Right lobe of liver (tissue), 6 donors: ENCODE results near the gene PCGF1. TPM values are rescaled to one million over a fixed set of nuclear protein-coding genes. Genes with fewer than 3 reads are reported as not detected.
"Not testable (repeated sequence)": the region's sequence is repeated elsewhere in the genome, so short reads cannot be mapped to it uniquely, and the experiment has no call there.

Experiments
- ATAC-seq, 4 donors: fragments of 200-7000 bp; cut with Tn5 transposase; one replicate each; pipeline ENCODE4 v1.9.1; 2020; ENCODE audit warnings: mild to moderate bottlenecking in 4 of 4, moderate library complexity in 4 of 4
- DNase-seq, 3 donors: peaks; one replicate each; pipeline ENCODE4 v3.0.0-alpha.2; 2020
- H3K27ac ChIP-seq, 3 donors: fragments of 200-600 bp; one replicate each; pipeline ENCODE4 v1.8.0; 2022
- H3K27me3 ChIP-seq, 2 donors: fragments of 200-600 bp; one replicate each; pipeline ENCODE4 v1.8.0; 2022
- H3K36me3 ChIP-seq, 4 donors: fragments of 200-600 bp; sonication (generic) in 1 of 4; one replicate each; pipeline versions ENCODE4 v1.5.1 to v1.8.0; 2017 to 2022; ENCODE audit warnings: control low read depth in 1 of 4
- H3K4me1 ChIP-seq, 4 donors: fragments of 200-600 bp; sonication (generic) in 1 of 4; one replicate each; pipeline versions ENCODE4 v1.5.1 to v1.8.0; 2017 to 2022; ENCODE audit warnings: control low read depth in 1 of 4
- H3K4me3 ChIP-seq, 3 donors: fragments of 200-600 bp; one replicate each; pipeline ENCODE4 v1.8.0; 2022
- H3K9me3 ChIP-seq, 4 donors: fragments of 200-600 bp; sonication (generic) in 1 of 4; one replicate each; pipeline versions ENCODE4 v1.5.1 to v1.8.0; 2017 to 2022; ENCODE audit warnings: control low read depth in 1 of 4
- POLR2A ChIP-seq: fragments of 450-650 bp; IDR thresholded peaks from one replicate; pipeline ENCODE4 v1.6.1; 2017; ENCODE audit warnings: antibody characterized with exemption, mild to moderate bottlenecking
- WGBS: methylation state at CpG from one replicate; pipeline ENCODE4 v1.1.6; 2018; ENCODE audit warnings: low coverage, low lambda C conversion rate; ENCODE audit not compliant: insufficient coverage; ENCODE audit errors: missing lambda C conversion rate; 5-methylcytosine and 5-hydroxymethylcytosine counted together
- intact Hi-C, 2 donors: fragments of 100-400 bp; cut with DNase I; formaldehyde crosslinking; loops; one replicate each; pipeline versions ENCODE4 v1.11.2 to v1.14.1; 2022
- total RNA-seq, 6 experiments: library from RNA; depleted of rRNA in 2 of 6; stranded (reverse); fragments of >200 nt in 2 of 6; fragmentation: NEBNext Ultra II Directional in 3 of 6; extraction: Animal tissue kit (Norgen Biotek cat#: 25700) in 3 of 6; gene quantifications; one replicate each; pipeline versions ENCODE4 v1.1.0 to v1.2.4, GENCODE V29; 2016 to 2023
- TF ChIP-seq, protein P1 (sequence below), 4 donors: fragments of 200-600 bp in 3 of 4; fragments of 450-650 bp in 1 of 4; IDR thresholded peaks; one replicate each; pipeline versions ENCODE4 v1.5.1 to v1.8.0; 2016 to 2022; ENCODE audit warnings: antibody characterized with exemption in 4 of 4, mild to moderate bottlenecking in 2 of 4
- donor health status: DM: no; HTN: yes; CAD: no.
- donor health status: DM: no; HTN: no; CAD: no.
- donor health status: DM: no; HTN: no; CAD: no.
- donor health status: DM: no; HTN: yes; CAD: no.
- donor health status: DM: no; HTN: yes; CAD: no.

The PCGF1 gene
- total RNA-seq, 6 experiments from 2014 or later = 9.6 to 17.5 (median 13.3) TPM

DNA sequence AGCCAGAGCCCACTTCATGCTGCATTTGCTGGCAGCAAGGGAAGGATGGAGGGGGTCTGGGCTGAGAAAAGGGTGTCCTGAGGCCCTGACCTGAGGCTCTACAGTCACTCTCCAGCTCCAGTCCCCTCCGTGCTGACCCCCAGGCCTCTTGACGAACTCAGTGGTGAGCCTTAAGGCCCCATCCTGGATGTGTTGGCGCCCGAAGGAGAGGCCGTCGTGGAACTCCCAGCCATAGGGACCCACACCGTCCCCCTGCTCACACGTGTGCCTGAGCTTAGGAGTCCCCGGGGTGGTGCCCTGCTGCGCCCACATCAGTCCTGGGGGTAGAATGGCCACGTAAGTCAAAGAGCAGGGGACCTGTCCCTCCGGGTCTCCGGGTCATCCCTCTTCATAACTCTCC is 43.1 kb downstream of the PCGF1 start:
- Histone ChIP-seq H3K4me3 (peak overlapping the region; percentile 99), H3K9me3 (no peaks in the 10 kb centered on the region), H3K27ac (peak overlapping the region; percentile 72 to 80 (median 76)), H3K36me3 (peaks cover 0 to 11% (median 0%) of the 10 kb centered on the region in 4 donors), H3K27me3 (no peaks in the 10 kb centered on the region), H3K4me1 (peaks cover 0 to 13% (median 0%) of the 10 kb centered on the region in 4 donors)
- no peak for TF ChIP-seq POLR2A
- TF ChIP-seq, protein P1, sequence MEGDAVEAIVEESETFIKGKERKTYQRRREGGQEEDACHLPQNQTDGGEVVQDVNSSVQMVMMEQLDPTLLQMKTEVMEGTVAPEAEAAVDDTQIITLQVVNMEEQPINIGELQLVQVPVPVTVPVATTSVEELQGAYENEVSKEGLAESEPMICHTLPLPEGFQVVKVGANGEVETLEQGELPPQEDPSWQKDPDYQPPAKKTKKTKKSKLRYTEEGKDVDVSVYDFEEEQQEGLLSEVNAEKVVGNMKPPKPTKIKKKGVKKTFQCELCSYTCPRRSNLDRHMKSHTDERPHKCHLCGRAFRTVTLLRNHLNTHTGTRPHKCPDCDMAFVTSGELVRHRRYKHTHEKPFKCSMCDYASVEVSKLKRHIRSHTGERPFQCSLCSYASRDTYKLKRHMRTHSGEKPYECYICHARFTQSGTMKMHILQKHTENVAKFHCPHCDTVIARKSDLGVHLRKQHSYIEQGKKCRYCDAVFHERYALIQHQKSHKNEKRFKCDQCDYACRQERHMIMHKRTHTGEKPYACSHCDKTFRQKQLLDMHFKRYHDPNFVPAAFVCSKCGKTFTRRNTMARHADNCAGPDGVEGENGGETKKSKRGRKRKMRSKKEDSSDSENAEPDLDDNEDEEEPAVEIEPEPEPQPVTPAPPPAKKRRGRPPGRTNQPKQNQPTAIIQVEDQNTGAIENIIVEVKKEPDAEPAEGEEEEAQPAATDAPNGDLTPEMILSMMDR (IDR thresholded peaks at IDR 0.05) = no peak
- WGBS = 0% methylated on average over 1 of the region's 13 CpGs
- DNase-seq (no peak), ATAC-seq (peak in 2 of 4 donors; percentile 0 to 2)
- intact Hi-C loops = no loop called here

DNA sequence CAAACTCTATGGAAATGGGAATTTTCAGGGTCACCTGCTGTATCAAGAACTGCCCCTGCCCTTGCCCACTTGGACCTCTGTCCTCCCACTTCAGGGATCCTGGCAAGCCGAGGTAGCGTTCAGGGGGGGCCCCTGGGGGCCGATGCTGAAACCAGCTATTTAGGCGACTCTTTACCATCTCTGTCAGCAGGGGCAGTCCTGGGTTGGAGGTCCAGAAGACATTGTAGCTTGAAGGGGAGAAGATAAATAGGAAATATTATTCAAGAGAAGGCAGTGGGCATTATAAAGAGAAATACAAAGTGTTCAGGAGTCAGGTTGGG is 44.7 kb downstream of the PCGF1 start:
- H3K36me3 ChIP-seq = peaks cover 0 to 11% (median 0%) of the 10 kb centered on the region in 4 donors
- H3K27me3 ChIP-seq = no peaks in the 10 kb centered on the region
- no peak for ATAC-seq
- peaks cover 0 to 19% (median 0%) of the 10 kb centered on the region in 4 donors for H3K4me1 ChIP-seq
- TF ChIP-seq, protein P1 (IDR thresholded peaks at IDR 0.05) = no peak
- no peak for TF ChIP-seq POLR2A
- intact Hi-C loops = no loop called here
- no peak for DNase-seq
- H3K9me3 ChIP-seq = no peaks in the 10 kb centered on the region
- H3K27ac ChIP-seq = no peak overlapping the region
- H3K4me3 ChIP-seq = no peak overlapping the region
- 93% methylated on average over 4 of the region's 4 CpGs for WGBS

DNA sequence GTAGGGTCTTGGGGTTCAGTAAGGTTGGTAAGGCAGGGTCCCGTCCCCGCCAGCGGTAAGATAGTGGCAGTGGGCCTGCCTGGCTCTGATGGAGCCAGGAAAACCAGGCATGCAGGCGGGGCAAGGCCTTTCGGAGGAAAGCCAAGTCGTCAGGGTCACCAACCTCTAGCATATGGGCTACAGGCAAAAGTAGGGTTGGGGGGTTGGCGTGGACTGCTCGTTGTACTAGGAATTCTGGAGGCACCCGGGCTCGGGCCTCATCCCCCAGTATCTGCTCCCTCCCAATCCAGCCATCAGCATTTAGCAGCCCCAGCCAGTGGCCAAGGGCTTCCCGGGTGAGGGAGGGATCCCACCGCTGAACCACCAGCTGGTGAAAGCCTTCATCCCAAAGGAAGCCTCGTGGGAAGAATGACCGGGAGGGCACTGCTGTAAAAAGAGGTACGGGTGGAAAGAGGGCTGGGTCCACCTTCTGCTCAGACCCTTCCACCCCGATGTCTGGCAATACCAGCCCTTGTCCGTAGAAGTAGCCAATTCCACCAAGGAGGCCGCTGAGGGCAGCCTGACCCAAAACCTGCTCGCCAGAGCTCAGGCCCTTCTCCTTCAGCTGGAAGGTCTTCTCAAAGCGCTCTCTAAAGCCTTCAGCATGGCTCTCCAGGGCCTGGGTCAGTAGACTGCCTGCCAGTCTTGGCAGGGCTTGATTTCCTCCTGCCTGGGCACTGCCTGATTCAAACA is 45.3 kb downstream of the PCGF1 start:
- H3K9me3 ChIP-seq = no peaks in the 10 kb centered on the region
- peaks cover 0 to 11% (median 0%) of the 10 kb centered on the region in 4 donors for H3K36me3 ChIP-seq
- ATAC-seq (no peak), DNase-seq (no peak)
- H3K4me3 ChIP-seq = no peak overlapping the region
- no peaks in the 10 kb centered on the region for H3K27me3 ChIP-seq
- peaks cover 0 to 19% (median 0%) of the 10 kb centered on the region in 4 donors for H3K4me1 ChIP-seq
- TF ChIP-seq POLR2A = no peak
- TF ChIP-seq, protein P1 (IDR thresholded peaks at IDR 0.05) = no peak
- intact Hi-C loops = no loop called here
- 100% methylated on average over 2 of the region's 20 CpGs for WGBS
- H3K27ac ChIP-seq = no peak overlapping the region

DNA sequence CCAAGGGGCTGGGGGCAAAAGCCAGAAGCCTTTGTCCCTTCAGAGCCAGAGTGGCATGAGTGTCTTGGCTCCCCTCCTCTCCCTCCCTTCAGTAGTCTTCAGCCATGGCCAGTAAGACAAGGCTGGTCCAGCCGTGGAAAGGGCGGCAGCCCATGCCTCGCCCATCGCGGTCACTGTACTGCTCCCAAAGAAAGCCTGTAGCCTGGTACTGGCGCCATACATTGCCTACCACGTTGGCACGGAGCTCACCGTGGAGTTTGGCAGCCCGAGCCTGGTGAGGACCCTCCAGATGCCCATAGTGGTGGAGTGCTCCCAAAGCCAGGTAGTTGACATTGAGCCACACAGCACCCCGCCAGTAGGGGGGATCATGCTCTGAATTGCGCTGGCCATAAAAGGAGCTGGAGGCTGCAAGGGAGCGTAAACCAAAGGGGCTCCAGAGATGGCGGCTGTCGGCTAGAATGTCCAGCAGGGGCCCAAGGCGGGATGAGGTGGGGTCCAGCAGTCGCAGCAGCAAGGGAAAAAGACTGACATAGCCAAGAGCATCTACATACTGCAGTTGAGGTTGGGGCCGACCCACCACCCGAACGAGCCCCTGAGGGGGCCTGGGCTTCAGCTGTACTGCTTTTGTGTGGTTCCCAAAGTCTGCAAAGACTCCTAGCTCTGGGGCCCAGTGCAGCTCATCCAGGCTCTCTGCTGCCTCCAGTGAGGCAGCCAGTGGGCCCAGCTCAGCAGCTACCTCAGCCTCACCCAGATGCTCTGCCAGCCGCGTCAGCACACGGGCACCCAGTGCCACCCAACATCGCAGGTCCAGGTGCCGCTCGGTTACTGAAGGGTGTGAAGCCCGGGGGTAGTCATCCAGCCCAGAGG is 46.1 kb downstream of the PCGF1 start:
- Histone ChIP-seq H3K9me3 (no peaks in the 10 kb centered on the region), H3K4me3 (no peak overlapping the region), H3K27ac (no peak overlapping the region), H3K36me3 (peaks cover 0 to 11% (median 0%) of the 10 kb centered on the region in 4 donors), H3K27me3 (no peaks in the 10 kb centered on the region), H3K4me1 (peaks cover 0 to 25% (median 4%) of the 10 kb centered on the region in 4 donors)
- ATAC-seq (no peak), DNase-seq (no peak)
- no peak for TF ChIP-seq POLR2A
- TF ChIP-seq, protein P1 (IDR thresholded peaks at IDR 0.05) = peak in 1 of 4 donors; percentile 13
- 100% methylated on average over 7 of the region's 27 CpGs for WGBS
- intact Hi-C loops = no loop called here

DNA sequence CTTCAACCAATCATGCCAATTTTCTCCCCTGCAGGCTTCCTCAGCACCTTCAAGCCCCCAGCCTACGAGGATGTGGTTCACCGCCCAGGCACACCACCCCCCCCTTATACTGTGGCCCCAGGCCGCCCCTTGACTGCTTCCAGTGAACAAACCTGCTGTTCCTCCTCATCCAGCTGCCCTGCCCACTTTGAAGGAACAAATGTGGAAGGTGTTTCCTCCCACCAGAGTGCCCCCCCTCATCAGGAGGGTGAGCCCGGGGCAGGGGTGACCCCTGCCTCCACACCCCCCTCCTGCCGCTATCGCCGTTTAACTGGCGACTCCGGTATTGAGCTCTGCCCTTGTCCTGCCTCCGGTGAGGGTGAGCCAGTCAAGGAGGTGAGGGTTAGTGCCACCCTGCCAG is 47.3 kb downstream of the PCGF1 start:
- intact Hi-C loops, DNase-seq, H3K27me3 ChIP-seq, H3K9me3 ChIP-seq, ATAC-seq, H3K4me3 ChIP-seq, H3K27ac ChIP-seq: not testable (repeated sequence)
- whole genome bisulfite sequencing = 81% methylated on average over 3 of the region's 10 CpGs
- peaks cover 0 to 29% (median 4%) of the 10 kb centered on the region in 4 donors for H3K4me1 ChIP-seq
- H3K36me3 ChIP-seq = peaks cover 0 to 11% (median 0%) of the 10 kb centered on the region in 4 donors

DNA sequence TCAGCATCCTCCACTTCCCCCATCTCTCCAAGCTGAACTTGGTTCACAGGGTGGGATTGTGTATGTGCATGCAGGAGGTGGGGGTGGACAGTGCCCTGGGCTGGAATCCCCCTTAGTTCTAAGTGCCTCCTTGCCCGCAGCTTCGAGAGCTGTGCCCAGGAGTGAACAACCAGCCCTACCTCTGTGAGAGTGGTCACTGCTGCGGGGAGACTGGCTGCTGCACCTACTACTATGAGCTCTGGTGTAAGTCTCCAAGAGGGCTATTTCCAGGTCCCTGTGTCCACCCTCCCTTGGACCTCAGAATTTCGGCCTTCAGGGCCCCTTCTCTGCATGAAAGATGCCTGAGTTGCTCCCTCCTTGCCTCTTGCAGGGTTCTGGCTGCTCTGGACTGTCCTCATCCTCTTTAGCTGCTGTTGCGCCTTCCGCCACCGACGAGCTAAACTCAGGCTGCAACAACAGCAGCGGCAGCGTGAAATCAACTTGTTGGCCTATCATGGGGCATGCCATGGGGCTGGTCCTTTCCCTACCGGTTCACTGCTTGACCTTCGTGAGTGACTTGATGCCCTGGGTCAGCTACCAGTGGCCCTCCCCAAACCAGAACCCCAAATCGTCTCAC is 47.9 kb downstream of the PCGF1 start:
- H3K4me3 ChIP-seq, H3K27ac ChIP-seq, intact Hi-C loops, ATAC-seq, H3K9me3 ChIP-seq, DNase-seq, H3K27me3 ChIP-seq: not testable (repeated sequence)
- Histone ChIP-seq H3K36me3 (peaks cover 0 to 11% (median 0%) of the 10 kb centered on the region in 4 donors), H3K4me1 (peaks cover 0 to 29% (median 4%) of the 10 kb centered on the region in 4 donors)
- 55% methylated on average over 4 of the region's 13 CpGs for WGBS
